PC-3 (cell line): ENCODE data around the gene DNAJC10. TPM values are rescaled to one million over a fixed set of nuclear protein-coding genes. Genes with fewer than 3 reads are reported as not detected.

Experiments used
- ATAC-seq: fragments of 200-7000 bp; cut with Tn5 transposase; 2 replicates; pipeline ENCODE4 v1.9.1; 2020; ENCODE audit warnings: mild to moderate bottlenecking, moderate library complexity
- BruUV-seq: library from RNA; stranded (reverse); fragments of 400-500 nt; replicated peaks from 2 replicates; lab custom pipeline; 2021; lab: Mats Ljungman, UMichigan
- CTCF ChIA-PET: fragments of 300-600 bp; sonication (Branson Sonifier 250); formaldehyde crosslinking; loops from one replicate; lab custom pipeline; 2022; ENCODE audit warnings: antibody characterized with exemption; lab: Charles Lee
- POLR2A ChIA-PET: fragments of 300-600 bp; sonication (Branson Sonifier 250); formaldehyde crosslinking; loops from one replicate; lab custom pipeline; 2022; ENCODE audit warnings: antibody characterized with exemption; ENCODE audit not compliant: unreplicated experiment; lab: Charles Lee
- DNase-seq: peaks from one replicate; pipeline ENCODE4 v3.0.0-alpha.2; 2015
- H2AFZ ChIP-seq: fragments of 300-600 bp; sonication (generic); 2 replicates; pipeline ENCODE4 v1.6.0; 2016; ENCODE audit warnings: antibody characterized with exemption, low read length
- H3F3A ChIP-seq: fragments of 300-600 bp; sonication (generic); one replicate; pipeline ENCODE4 v1.6.0; 2017; ENCODE audit warnings: antibody characterized with exemption, low read length, control low read depth, mild to moderate bottlenecking; ENCODE audit not compliant: unreplicated experiment
- H3K27ac ChIP-seq: fragments of 300-600 bp; sonication (generic); 2 replicates; pipeline ENCODE4 v1.5.1; 2016; ENCODE audit warnings: mild to moderate bottlenecking, low read length
- H3K27me3 ChIP-seq: fragments of 300-600 bp; sonication (generic); 2 replicates; pipeline ENCODE4 v1.6.1; 2016; ENCODE audit warnings: low read length, mixed read lengths
- H3K36me3 ChIP-seq: fragments of 300-600 bp; sonication (generic); 2 replicates; pipeline ENCODE4 v1.6.1; 2016; ENCODE audit warnings: low read depth, mixed run types, low read length, mixed read lengths
- H3K4me1 ChIP-seq: fragments of 300-600 bp; sonication (generic); 2 replicates; pipeline ENCODE4 v1.5.1; 2016; ENCODE audit warnings: low read length; ENCODE audit not compliant: insufficient read depth
- H3K4me2 ChIP-seq: fragments of 300-600 bp; sonication (generic); 2 replicates; pipeline ENCODE4 v1.6.0; 2016; ENCODE audit warnings: low read length
- H3K4me3 ChIP-seq: fragments of 300-600 bp; sonication (generic); 2 replicates; pipeline ENCODE4 v1.5.1; 2016; ENCODE audit warnings: mild to moderate bottlenecking, low read length, mixed read lengths
- H3K79me2 ChIP-seq: fragments of 300-600 bp; sonication (generic); 2 replicates; pipeline ENCODE4 v1.6.1; 2017; ENCODE audit warnings: low read length, mixed read lengths
- H3K9ac ChIP-seq: fragments of 300-600 bp; sonication (generic); 2 replicates; pipeline ENCODE4 v1.6.0; 2016; ENCODE audit warnings: mild to moderate bottlenecking, low read length
- H3K9me2 ChIP-seq: fragments of 300-600 bp; sonication (generic); replicated peaks from 2 replicates; pipeline ENCODE4 v1.6.1; 2016; ENCODE audit warnings: mixed run types, low read length, mixed read lengths
- H3K9me3 ChIP-seq: fragments of 300-600 bp; sonication (generic); 2 replicates; pipeline ENCODE4 v1.6.1; 2016; ENCODE audit warnings: low read length, mixed read lengths
- H4K20me1 ChIP-seq: fragments of 300-600 bp; sonication (generic); 2 replicates; pipeline ENCODE4 v1.6.1; 2016; ENCODE audit warnings: low read length, mixed read lengths
- CTCF ChIP-seq: fragments of 300-600 bp; sonication (generic); conservative IDR thresholded peaks from 2 replicates; pipeline ENCODE4 v1.5.1; 2017; ENCODE audit warnings: antibody characterized with exemption, low read depth, mild to moderate bottlenecking, low read length
- EZH2 ChIP-seq: fragments of 300-600 bp; sonication (generic); IDR thresholded peaks from one replicate; pipeline ENCODE4 v1.6.1; 2017; ENCODE audit warnings: antibody characterized with exemption, mild to moderate bottlenecking, low read length; ENCODE audit not compliant: unreplicated experiment
- EZH2phosphoT487 ChIP-seq: fragments of 300-600 bp; sonication (generic); IDR thresholded peaks from 2 replicates; pipeline ENCODE4 v1.6.1; 2018; ENCODE audit warnings: mild to moderate bottlenecking, antibody characterized with exemption, low read length, borderline replicate concordance
- intact Hi-C: fragments of 100-400 bp; cut with micrococcal nuclease; formaldehyde crosslinking; loops from 2 replicates; pipeline ENCODE4 v1.9.0; 2023
- total RNA-seq: library from RNA; depleted of rRNA; stranded (reverse); fragments of >200 nt; gene quantifications from 2 replicates; pipeline ENCODE4 v1.2.3, GENCODE V29; 2014

Gene DNAJC10
- total RNA-seq, 1 experiment from 2014 or later: 62.9 TPM

GRCh38 chr2:182826064-182826463, 110.0 kb downstream of the DNAJC10 start:
- Histone ChIP-seq H3K9me2 (no peaks in the 10 kb centered on the region), H3K9me3 (no peaks in the 10 kb centered on the region), H3K4me3 (no peak overlapping the region), H2AFZ (no peak overlapping the region), H3K79me2 (no peaks in the 10 kb centered on the region), H3K27me3 (peaks cover 12% of the 10 kb centered on the region; the same call in 1 of the 2 replicates), H3K36me3 (no peaks in the 10 kb centered on the region), H3F3A (no peaks in the 10 kb centered on the region), H3K9ac (no peak overlapping the region), H4K20me1 (no peaks in the 10 kb centered on the region), H3K27ac (no peak overlapping the region), H3K4me2 (no peak overlapping the region), H3K4me1 (no peaks in the 10 kb centered on the region)
- ChIA-PET CTCF (no interaction called here), POLR2A (no interaction called here)
- no peak; the same call in 1 of the 2 replicates for ATAC-seq
- intact Hi-C loops: no loop called here
- DNase-seq: no peak
- TF ChIP-seq EZH2phosphoT487 (no peak), CTCF (no peak), EZH2 (no peak)
- BruUV-seq: no TSS peak

- Histone ChIP-seq H3K36me3 (no peaks in the 10 kb centered on the region), H4K20me1 (no peaks in the 10 kb centered on the region), H3K9me3 (no peaks in the 10 kb centered on the region), H3K4me3 (no peak overlapping the region), H3K9me2 (no peaks in the 10 kb centered on the region), H3K27me3 (peaks cover 12% of the 10 kb centered on the region; the same call in 1 of the 2 replicates), H3K9ac (no peak overlapping the region), H3K27ac (no peak overlapping the region), H3K79me2 (no peaks in the 10 kb centered on the region), H3F3A (no peaks in the 10 kb centered on the region), H2AFZ (no peak overlapping the region), H3K4me1 (no peaks in the 10 kb centered on the region), H3K4me2 (no peak overlapping the region)
- intact Hi-C loops: no loop called here
- BruUV-seq: no TSS peak
- TF ChIP-seq EZH2: no peak
- no peak for TF ChIP-seq EZH2phosphoT487
- TF ChIP-seq CTCF: no peak
- ChIA-PET CTCF (no interaction called here), POLR2A (no interaction called here)
- DNase-seq (no peak), ATAC-seq (no peak)
Measured at GRCh38 chr2:182826496-182826895, 110.4 kb downstream of the DNAJC10 start.

GRCh38 chr2:182827182-182827879, 111.3 kb downstream of the DNAJC10 start:
- no TSS peak for BruUV-seq
- H3K4me2 ChIP-seq: no peak overlapping the region
- ATAC-seq (no peak), DNase-seq (no peak)
- ChIA-PET CTCF (no interaction called here), POLR2A (no interaction called here)
- no peaks in the 10 kb centered on the region for H3F3A ChIP-seq
- no peaks in the 10 kb centered on the region for H3K9me2 ChIP-seq
- H3K9me3 ChIP-seq: no peaks in the 10 kb centered on the region
- H3K4me1 ChIP-seq: no peaks in the 10 kb centered on the region
- H3K36me3 ChIP-seq: no peaks in the 10 kb centered on the region
- H4K20me1 ChIP-seq: no peaks in the 10 kb centered on the region
- H2AFZ ChIP-seq: no peak overlapping the region
- TF ChIP-seq EZH2phosphoT487 (no peak), EZH2 (no peak), CTCF (no peak)
- peaks cover 16% of the 10 kb centered on the region; the same call in 1 of the 2 replicates for H3K27me3 ChIP-seq
- intact Hi-C loops: no loop called here
- no peak overlapping the region for H3K27ac ChIP-seq
- H3K9ac ChIP-seq: no peak overlapping the region
- no peak overlapping the region for H3K4me3 ChIP-seq
- H3K79me2 ChIP-seq: no peaks in the 10 kb centered on the region
